SK-N-MC (cell line): ENCODE results near the gene GTPBP4.

Experiments used
- DNase-seq: peaks from one replicate; pipeline ENCODE4 v3.0.0-alpha.2; 2011; ENCODE audit warnings: low read depth, low spot score
- H3K27ac ChIP-seq: fragments of 200-600 bp; sonication (generic); 2 replicates; pipeline ENCODE4 v1.5.1; 2016; ENCODE audit warnings: mixed run types
- H3K36me3 ChIP-seq: fragments of 200-600 bp; sonication (generic); 2 replicates; pipeline ENCODE4 v1.6.1; 2017; ENCODE audit warnings: antibody characterized with exemption, low read length, mixed read lengths; ENCODE audit not compliant: insufficient read depth
- H3K4me3 ChIP-seq: fragments of 200-600 bp; sonication (generic); 2 replicates; pipeline ENCODE4 v1.5.1; 2016
- H3K9ac ChIP-seq: fragments of 200-600 bp; sonication (generic); 2 replicates; pipeline ENCODE4 v1.8.0; 2017; ENCODE audit warnings: mixed run types, mixed read lengths; ENCODE audit not compliant: insufficient read length
- H3K9me3 ChIP-seq: fragments of 200-600 bp; sonication (generic); 2 replicates; pipeline ENCODE4 v1.6.1; 2017; ENCODE audit warnings: low read depth, mild to moderate bottlenecking, antibody characterized with exemption, low read length, moderate library complexity, mixed read lengths
- EZH2 ChIP-seq: fragments of 200-600 bp; sonication (generic); IDR thresholded peaks from one replicate; pipeline ENCODE4 v1.6.1; 2017; ENCODE audit warnings: antibody characterized with exemption
- FOXP2 ChIP-seq: optimal IDR thresholded peaks from 2 replicates; pipeline ENCODE3; 2011; ENCODE audit warnings: mild to moderate bottlenecking, moderate library complexity; ENCODE audit not compliant: insufficient read depth; ENCODE audit errors: extremely low read length, control extremely low read depth
- POLR2AphosphoS5 ChIP-seq: IDR thresholded peaks from 2 replicates; pipeline ENCODE4 v1.6.1; 2012; ENCODE audit warnings: mild to moderate bottlenecking, low read depth, low read length, borderline replicate concordance

The GTPBP4 gene

GRCh38 chr10:963186-963585 is 25.0 kb upstream of the GTPBP4 start:
- H3K9ac ChIP-seq, result no peak overlapping the region
- H3K9me3 ChIP-seq, result no peaks in the 10 kb centered on the region
- H3K36me3 ChIP-seq, result no peaks in the 10 kb centered on the region
- H3K27ac ChIP-seq, result no peak overlapping the region
- DNase-seq, result no peak
- H3K4me3 ChIP-seq, result no peak overlapping the region
- TF ChIP-seq POLR2AphosphoS5, result no peak
- TF ChIP-seq EZH2, result no peak
- no peak for TF ChIP-seq FOXP2

GRCh38 chr10:963655-964054 is 24.6 kb upstream of the GTPBP4 start:
- no peak for DNase-seq
- no peak overlapping the region for H3K9ac ChIP-seq

GRCh38 chr10:964321-964987 is 23.8 kb upstream of the GTPBP4 start:
- Histone ChIP-seq H3K9ac (no peak overlapping the region), H3K27ac (no peak overlapping the region), H3K36me3 (no peaks in the 10 kb centered on the region), H3K4me3 (no peak overlapping the region), H3K9me3 (no peaks in the 10 kb centered on the region)
- no peak for DNase-seq
- TF ChIP-seq EZH2 (no peak), POLR2AphosphoS5 (no peak), FOXP2 (no peak)

More at GRCh38 chr10:963655-964054, 24.6 kb upstream of the GTPBP4 start:
- Histone ChIP-seq H3K4me3 (no peak overlapping the region), H3K27ac (no peak overlapping the region), H3K36me3 (no peaks in the 10 kb centered on the region), H3K9me3 (no peaks in the 10 kb centered on the region)
- no peak for TF ChIP-seq EZH2
- TF ChIP-seq POLR2AphosphoS5, result no peak
- TF ChIP-seq FOXP2, result no peak

- H3K36me3 ChIP-seq, result no peaks in the 10 kb centered on the region
- TF ChIP-seq EZH2 (no peak), FOXP2 (no peak), POLR2AphosphoS5 (no peak)
- H3K27ac ChIP-seq, result no peak overlapping the region
- no peak for DNase-seq
- no peaks in the 10 kb centered on the region for H3K9me3 ChIP-seq
- H3K4me3 ChIP-seq, result no peak overlapping the region
- H3K9ac ChIP-seq, result no peak overlapping the region
Measured at GRCh38 chr10:964988-965417, 23.2 kb upstream of the GTPBP4 start.

GRCh38 chr10:966466-967235 is 21.6 kb upstream of the GTPBP4 start:
- DNase-seq, result no peak
- H3K4me3 ChIP-seq, result no peak overlapping the region
- no peaks in the 10 kb centered on the region for H3K9me3 ChIP-seq
- no peaks in the 10 kb centered on the region for H3K36me3 ChIP-seq
- H3K27ac ChIP-seq, result no peak overlapping the region
- no peak overlapping the region for H3K9ac ChIP-seq
- TF ChIP-seq EZH2 (no peak), FOXP2 (no peak), POLR2AphosphoS5 (no peak)

GRCh38 chr10:968546-969199 is 19.6 kb upstream of the GTPBP4 start:
- Histone ChIP-seq H3K9ac (no peak overlapping the region), H3K36me3 (no peaks in the 10 kb centered on the region), H3K27ac (no peak overlapping the region), H3K9me3 (no peaks in the 10 kb centered on the region), H3K4me3 (no peak overlapping the region)
- TF ChIP-seq FOXP2 (no peak), POLR2AphosphoS5 (no peak), EZH2 (no peak)
- no peak for DNase-seq

GRCh38 chr10:969473-970150 is 18.6 kb upstream of the GTPBP4 start:
- Histone ChIP-seq H3K27ac (no peak overlapping the region), H3K36me3 (no peaks in the 10 kb centered on the region), H3K9ac (no peak overlapping the region), H3K9me3 (no peaks in the 10 kb centered on the region), H3K4me3 (no peak overlapping the region)
- TF ChIP-seq POLR2AphosphoS5, result no peak
- TF ChIP-seq FOXP2, result no peak
- TF ChIP-seq EZH2, result no peak
- no peak for DNase-seq

GRCh38 chr10:970311-971149 is 17.7 kb upstream of the GTPBP4 start:
- no peak for DNase-seq
- Histone ChIP-seq H3K9ac (no peak overlapping the region), H3K27ac (no peak overlapping the region), H3K9me3 (no peaks in the 10 kb centered on the region), H3K36me3 (no peaks in the 10 kb centered on the region), H3K4me3 (no peak overlapping the region)
- TF ChIP-seq EZH2 (no peak), FOXP2 (no peak), POLR2AphosphoS5 (no peak)
